Right lobe of liver (tissue), 4 donors: ENCODE results near the gene HOXA13.

Experiments
- CTCF ChIP-seq, 4 donors: fragments of 200-600 bp in 3 of 4; fragments of 450-650 bp in 1 of 4; IDR thresholded peaks; one replicate each; pipeline versions ENCODE4 v1.5.1 to v1.8.0; 2016 to 2022; ENCODE audit warnings: antibody characterized with exemption in 4 of 4, mild to moderate bottlenecking in 2 of 4
- POLR2A ChIP-seq: fragments of 450-650 bp; IDR thresholded peaks from one replicate; pipeline ENCODE4 v1.6.1; 2017; ENCODE audit warnings: antibody characterized with exemption, mild to moderate bottlenecking
- donor health status: DM: no; HTN: no; CAD: no.
- donor health status: DM: no; HTN: no; CAD: no.
- donor health status: DM: no; HTN: yes; CAD: no.

DNA sequence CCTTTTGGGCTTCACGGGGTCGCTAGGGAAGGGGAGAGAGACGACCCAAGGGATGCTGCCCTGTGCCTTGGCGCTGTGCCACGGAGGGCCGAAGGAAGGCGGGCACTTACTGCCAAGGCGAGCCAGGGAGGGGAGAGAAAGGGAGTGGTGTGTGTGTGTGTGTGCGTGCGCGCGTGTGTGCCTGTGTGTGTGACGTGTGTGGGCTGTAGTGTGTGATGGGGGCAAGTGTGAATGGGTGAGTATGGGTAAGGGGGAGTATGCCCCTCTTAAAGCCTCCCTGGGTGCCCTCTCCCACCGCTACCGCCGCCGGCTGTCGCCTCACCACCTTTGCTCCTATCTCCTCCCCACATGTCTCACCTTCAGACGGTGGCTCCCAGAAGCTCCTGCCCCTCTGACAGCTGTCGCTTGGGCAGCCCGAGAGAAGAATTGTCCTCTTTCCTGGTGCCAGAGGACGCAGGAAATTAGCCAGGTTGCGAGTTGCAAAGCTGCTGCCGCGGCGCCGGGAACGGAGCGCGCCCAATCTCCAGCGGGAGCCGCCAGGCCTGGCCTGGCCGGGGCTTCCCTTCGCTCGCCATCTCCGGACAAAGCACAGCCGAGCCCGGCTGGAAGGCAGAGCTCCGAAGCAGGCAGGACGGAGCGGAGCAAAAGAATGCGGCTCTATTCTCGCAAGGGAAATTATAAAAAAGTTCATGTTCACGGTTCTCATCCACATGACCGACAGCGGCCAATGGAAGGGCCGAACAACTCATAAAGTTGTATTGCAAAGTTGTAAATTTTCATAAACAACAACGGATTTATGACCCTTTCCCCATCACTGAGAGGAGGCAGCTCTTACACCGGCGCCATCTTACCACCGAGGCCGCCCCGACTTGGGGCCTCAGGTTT is 47.7 kb downstream of the HOXA13 start, which contains the start of gene HOXA3:
- no peak for TF ChIP-seq CTCF (IDR thresholded peaks at IDR 0.05)
- TF ChIP-seq POLR2A = no peak
